Motor neuron (in vitro differentiated cells): ENCODE measurements around the gene DGKH. TPM values are rescaled to one million over a fixed set of nuclear protein-coding genes. Genes with fewer than 3 reads are reported as not detected.

Source experiments
- ATAC-seq, 8 experiments: fragments of 200-7000 bp; cut with Tn5 transposase; replicated peaks in 6 of 8; 2 replicates each; pipeline ENCODE4 v1.8.0; 2021; ENCODE audit warnings: mild to moderate bottlenecking in 8 of 8, moderate library complexity in 8 of 8
- H3K27ac ChIP-seq, 2 donors: fragments of 250-450 bp; sonication (Bioruptor Pico); 2 replicates each; pipeline ENCODE4 v1.9.0; 2021; ENCODE audit warnings: antibody characterized with exemption in 2 of 2, mild to moderate bottlenecking in 2 of 2, moderate library complexity in 1 of 2
- H3K4me1 ChIP-seq, 2 donors: fragments of 250-450 bp; sonication (Bioruptor Pico); replicated peaks in 1 of 2; 2 replicates each; pipeline ENCODE4 v1.6.1; 2021; ENCODE audit warnings: antibody characterized with exemption in 2 of 2, mild to moderate bottlenecking in 2 of 2, moderate library complexity in 1 of 2
- H3K4me3 ChIP-seq, 5 donors: fragments of 250-450 bp; sonication (Bioruptor Pico); 2 replicates each; pipeline ENCODE4 v1.9.0; 2021; ENCODE audit warnings: antibody characterized with exemption in 5 of 5, mild to moderate bottlenecking in 5 of 5, moderate library complexity in 4 of 5
- WGBS, 10 experiments: fragments of 450-650 bp; shearing (Covaris generic); methylation state at CpG; one replicate each; pipeline ENCODE4 v1.0.0; 2022; 5-methylcytosine and 5-hydroxymethylcytosine counted together
- in situ Hi-C, 9 experiments: fragments of 400-800 bp; cut with MboI; loops; one replicate each; pipeline ENCODE4 v1.15.0; 2021; ENCODE audit warnings: low sequenced_read_pairs in 9 of 9, low pct_unique_long_range_greater_than_20kb in 2 of 9; ENCODE audit not compliant: unreplicated experiment in 9 of 9
- total RNA-seq, 8 experiments: library from RNA; unstranded; fragments of 300-600 nt; gene quantifications; 2 replicates each; pipeline versions ENCODE4 v1.2.3 to v1.2.4, GENCODE V29; 2022

Gene DGKH
- total RNA-seq, 8 experiments from 2014 or later: 4.7 to 14.9 (median 7.4) TPM

- Histone ChIP-seq H3K4me3 (peak within 1 kb of the TSS; percentile 52 to 88 (median 70)), H3K27ac (peak within 1 kb of the TSS; percentile 95 to 96), H3K4me1 (peaks cover 17 to 20% of the 10 kb centered on the region in 2 donors)
- in situ Hi-C loops: no loop called here
- 0 to 2% (median 0%) methylated on average over 3 to 11 of the region's 59 CpGs; no CpG with 5 or more reads in 4 of the 10 experiments for WGBS, 10 experiments
- ATAC-seq: peak; percentile 39 to 68 (median 48)
These were observed 223.8 kb downstream of the DGKH start, which contains the start of gene AKAP11 for GRCh38 chr13:42272115-42272803. Gene AKAP11 (plus strand): TSS chr13:42272152. CDS start chr13:42286349, 14,197 bp downstream.

- Histone ChIP-seq H3K4me1 (peaks cover 17 to 24% of the 10 kb centered on the region in 2 donors), H3K4me3 (peak overlapping the region; percentile 52 to 88 (median 70)), H3K27ac (peak overlapping the region; percentile 95 to 96)
- in situ Hi-C loops: no loop called here
- WGBS, 10 experiments: 0 to 19% (median 3%) methylated on average over 2 to 4 of the region's 4 CpGs; no CpG with 5 or more reads in 1 of the 10 experiments
- no peak for ATAC-seq
These were observed 224.3 kb downstream of the DGKH start for GRCh38 chr13:42272804-42273175.

GRCh38 chr13:42274386-42275097 is 226.1 kb downstream of the DGKH start:
- H3K27ac ChIP-seq: no peak overlapping the region
- in situ Hi-C loops: no loop called here
- 56 to 97% (median 85%) methylated on average over 3 to 10 of the region's 10 CpGs; no CpG with 5 or more reads in 1 of the 10 experiments for WGBS, 10 experiments

GRCh38 chr13:42275098-42275471 is 226.6 kb downstream of the DGKH start:
- Histone ChIP-seq H3K4me1 (peaks cover 17 to 24% of the 10 kb centered on the region in 2 donors), H3K4me3 (no peak overlapping the region), H3K27ac (no peak overlapping the region)
- in situ Hi-C loops: no loop called here
- WGBS, 10 experiments: 28 to 89% (median 81%) methylated on average over 2 of the region's 2 CpGs; no CpG with 5 or more reads in 2 of the 10 experiments
- no peak for ATAC-seq

More at GRCh38 chr13:42274386-42275097, 226.1 kb downstream of the DGKH start:
- H3K4me3 ChIP-seq: no peak overlapping the region
- peaks cover 17 to 24% of the 10 kb centered on the region in 2 donors for H3K4me1 ChIP-seq
- ATAC-seq: no peak

- WGBS, 10 experiments: 40 to 100% (median 91%) methylated on average over 1 to 4 of the region's 4 CpGs
- no peak overlapping the region for H3K27ac ChIP-seq
- peaks cover 17 to 21% of the 10 kb centered on the region in 2 donors for H3K4me1 ChIP-seq
- H3K4me3 ChIP-seq: no peak overlapping the region
- no peak for ATAC-seq
- in situ Hi-C loops: no loop called here
These were observed 227.1 kb downstream of the DGKH start for GRCh38 chr13:42275506-42275905.

- in situ Hi-C loops: no loop called here
- no peak overlapping the region for H3K27ac ChIP-seq
- peaks cover 12 to 21% of the 10 kb centered on the region in 2 donors for H3K4me1 ChIP-seq
- ATAC-seq: no peak
- 78 to 100% (median 94%) methylated on average over 1 to 3 of the region's 3 CpGs for WGBS, 10 experiments
- no peak overlapping the region for H3K4me3 ChIP-seq
These were observed 228.2 kb downstream of the DGKH start for GRCh38 chr13:42276683-42277082.

- H3K4me3 ChIP-seq: no peak overlapping the region
- H3K27ac ChIP-seq: no peak overlapping the region
- 78 to 100% (median 90%) methylated on average over 1 to 6 of the region's 7 CpGs; no CpG with 5 or more reads in 1 of the 10 experiments for WGBS, 10 experiments
- peaks cover 12 to 21% of the 10 kb centered on the region in 2 donors for H3K4me1 ChIP-seq
- ATAC-seq: peak in 3 of 8 experiments; percentile 23 to 50 (median 24)
- in situ Hi-C loops: no loop called here
These were observed 229.3 kb downstream of the DGKH start for GRCh38 chr13:42277618-42278276.

GRCh38 chr13:42279080-42279479 is 230.6 kb downstream of the DGKH start:
- no peak overlapping the region for H3K27ac ChIP-seq
- WGBS, 10 experiments: 74 to 100% (median 92%) methylated on average over 1 to 6 of the region's 6 CpGs
- no peak for ATAC-seq
- no peak overlapping the region for H3K4me3 ChIP-seq
- in situ Hi-C loops: no loop called here
- peaks cover 4 to 17% of the 10 kb centered on the region in 2 donors for H3K4me1 ChIP-seq

- Histone ChIP-seq H3K27ac (no peak overlapping the region), H3K4me1 (peaks cover 0 to 12% of the 10 kb centered on the region in 2 donors), H3K4me3 (no peak overlapping the region)
- in situ Hi-C loops: no loop called here
- no peak for ATAC-seq
- 0 to 100% (median 52%) methylated on average over 1 of the region's 1 CpG; no CpG with 5 or more reads in 4 of the 10 experiments for WGBS, 10 experiments
These were observed 231.5 kb downstream of the DGKH start for GRCh38 chr13:42279986-42280385.

GRCh38 chr13:42280537-42280936 is 232.1 kb downstream of the DGKH start:
- ATAC-seq: no peak
- Histone ChIP-seq H3K4me1 (peaks cover 0 to 10% of the 10 kb centered on the region in 2 donors), H3K4me3 (no peak overlapping the region), H3K27ac (no peak overlapping the region)
- 65 to 100% (median 98%) methylated on average over 1 to 2 of the region's 2 CpGs; no CpG with 5 or more reads in 2 of the 10 experiments for WGBS, 10 experiments
- in situ Hi-C loops: no loop called here

- H3K27ac ChIP-seq: no peak overlapping the region
- WGBS, 10 experiments: 88 to 100% (median 100%) methylated on average over 1 to 3 of the region's 3 CpGs
- in situ Hi-C loops: no loop called here
- H3K4me3 ChIP-seq: no peak overlapping the region
- ATAC-seq: no peak
- H3K4me1 ChIP-seq: peaks cover 0 to 5% of the 10 kb centered on the region in 2 donors
These were observed 235.1 kb downstream of the DGKH start for GRCh38 chr13:42283574-42283973.

- no peak overlapping the region for H3K4me3 ChIP-seq
- 48 to 100% (median 86%) methylated on average over 1 to 3 of the region's 3 CpGs; no CpG with 5 or more reads in 1 of the 10 experiments for WGBS, 10 experiments
- in situ Hi-C loops: no loop called here
- H3K27ac ChIP-seq: no peak overlapping the region
- peaks cover 0 to 5% of the 10 kb centered on the region in 2 donors for H3K4me1 ChIP-seq
- ATAC-seq: no peak
These were observed 235.6 kb downstream of the DGKH start for GRCh38 chr13:42284068-42284467.
